OCI-LY3 (cell line): ENCODE data around the gene DRAM2.

Source experiments
- H2AFZ ChIP-seq: fragments of 200-600, 300-600 bp; shearing (Covaris generic); 2 replicates; pipeline ENCODE4 v1.6.0; 2014; ENCODE audit warnings: antibody characterized with exemption, low read depth, low read length
- H3K27ac ChIP-seq: fragments of 200-600, 300-600 bp; sonication (generic); 2 replicates; pipeline ENCODE4 v1.5.1; 2014; ENCODE audit warnings: mild to moderate bottlenecking, low read length, moderate library complexity, mixed read lengths
- H3K27me3 ChIP-seq: fragments of 200-600, 300-600 bp; sonication (generic); 2 replicates; pipeline ENCODE4 v1.6.1; 2014; ENCODE audit warnings: low read depth, low read length, mixed read lengths
- H3K36me3 ChIP-seq: fragments of 200-600, 300-600 bp; sonication (generic); replicated peaks from 2 replicates; pipeline ENCODE3; 2014; ENCODE audit warnings: low read depth, low read length, mixed read lengths
- H3K4me1 ChIP-seq: fragments of 300-600, 200-600 bp; sonication (generic); 2 replicates; pipeline ENCODE4 v1.6.1; 2014; ENCODE audit warnings: low read length, mixed read lengths
- H3K4me2 ChIP-seq: fragments of 200-600, 300-600 bp; sonication (generic); 2 replicates; pipeline ENCODE4 v1.6.1; 2014; ENCODE audit warnings: low read length, mixed read lengths
- H3K4me3 ChIP-seq: fragments of 300-600, 200-600 bp; sonication (generic); 2 replicates; pipeline ENCODE4 v1.5.1; 2014; ENCODE audit warnings: antibody characterized with exemption, mild to moderate bottlenecking, low read length, moderate library complexity
- H3K79me2 ChIP-seq: fragments of 300-600, 200-600 bp; shearing (Covaris generic); 2 replicates; pipeline ENCODE4 v1.6.1; 2014; ENCODE audit warnings: mild to moderate bottlenecking, low read length, mixed read lengths
- H3K9ac ChIP-seq: fragments of 300-600, 200-600 bp; shearing (Covaris generic); 2 replicates; pipeline ENCODE4 v1.6.0; 2014; ENCODE audit warnings: mild to moderate bottlenecking, low read length, moderate library complexity
- H3K9me3 ChIP-seq: fragments of 200-600, 300-600 bp; shearing (Covaris generic); 2 replicates; pipeline ENCODE4 v1.6.1; 2014; ENCODE audit warnings: low read length, mixed read lengths; ENCODE audit not compliant: insufficient read depth
- H4K20me1 ChIP-seq: fragments of 200-600, 300-600 bp; sonication (generic); 2 replicates; pipeline ENCODE4 v1.6.1; 2016; ENCODE audit warnings: low read length, mixed read lengths; ENCODE audit not compliant: insufficient read depth
- CTCF ChIP-seq: fragments of 200-600, 300-600 bp; sonication (generic); IDR thresholded peaks from 2 replicates; pipeline ENCODE4 v1.5.1; 2014; ENCODE audit warnings: antibody characterized with exemption, low read length, low read depth
- EZH2phosphoT487 ChIP-seq: fragments of 200-600 bp; shearing (Covaris generic); IDR thresholded peaks from 2 replicates; pipeline ENCODE4 v1.6.1; 2018; ENCODE audit warnings: antibody characterized with exemption, mixed run types, low read depth

The DRAM2 gene

GRCh38 chr1:111161843-111162487 lies 22.1 kb upstream of the DRAM2 start:
- H3K27ac ChIP-seq, result no peak overlapping the region
- no peaks in the 10 kb centered on the region for H3K4me1 ChIP-seq
- H3K27me3 ChIP-seq, result no peaks in the 10 kb centered on the region
- H4K20me1 ChIP-seq, result peaks cover 2% of the 10 kb centered on the region; the same call in 1 of the 2 replicates
- no peaks in the 10 kb centered on the region for H3K9me3 ChIP-seq
- no peak overlapping the region for H3K9ac ChIP-seq
- H2AFZ ChIP-seq, result no peak overlapping the region
- peaks cover 9% of the 10 kb centered on the region for H3K36me3 ChIP-seq
- H3K4me3 ChIP-seq, result no peak overlapping the region
- TF ChIP-seq CTCF (no peak), EZH2phosphoT487 (no peak)
- peaks cover 21% of the 10 kb centered on the region for H3K79me2 ChIP-seq
- no peak overlapping the region for H3K4me2 ChIP-seq

- Histone ChIP-seq H4K20me1 (peaks cover 18% of the 10 kb centered on the region), H3K79me2 (peaks cover 65% of the 10 kb centered on the region), H3K36me3 (peaks cover 27% of the 10 kb centered on the region), H3K9me3 (no peaks in the 10 kb centered on the region), H3K4me1 (no peaks in the 10 kb centered on the region), H3K4me3 (no peak overlapping the region), H2AFZ (no peak overlapping the region), H3K9ac (no peak overlapping the region), H3K4me2 (no peak overlapping the region), H3K27me3 (no peaks in the 10 kb centered on the region), H3K27ac (no peak overlapping the region)
- TF ChIP-seq EZH2phosphoT487, result no peak
- no peak for TF ChIP-seq CTCF
These were observed 17.5 kb upstream of the DRAM2 start for GRCh38 chr1:111157431-111157830.

- TF ChIP-seq EZH2phosphoT487 (no peak), CTCF (no peak)
- peaks cover 20% of the 10 kb centered on the region for H4K20me1 ChIP-seq
- no peaks in the 10 kb centered on the region for H3K9me3 ChIP-seq
- H3K27ac ChIP-seq, result no peak overlapping the region
- H3K79me2 ChIP-seq, result peaks cover 86% of the 10 kb centered on the region
- H3K4me1 ChIP-seq, result peaks cover 5% of the 10 kb centered on the region; the same call in 1 of the 2 replicates
- H3K4me3 ChIP-seq, result no peak overlapping the region
- peaks cover 35% of the 10 kb centered on the region for H3K36me3 ChIP-seq
- no peak overlapping the region for H3K4me2 ChIP-seq
- no peak overlapping the region for H3K9ac ChIP-seq
- H3K27me3 ChIP-seq, result no peaks in the 10 kb centered on the region
- no peak overlapping the region for H2AFZ ChIP-seq
These were observed 14.4 kb upstream of the DRAM2 start for GRCh38 chr1:111154021-111154999.

- Histone ChIP-seq H3K4me3 (no peak overlapping the region), H3K9ac (no peak overlapping the region), H4K20me1 (peaks cover 24% of the 10 kb centered on the region), H3K36me3 (peaks cover 38% of the 10 kb centered on the region), H3K27ac (no peak overlapping the region), H3K4me2 (no peak overlapping the region), H3K9me3 (no peaks in the 10 kb centered on the region), H3K27me3 (no peaks in the 10 kb centered on the region), H2AFZ (no peak overlapping the region), H3K4me1 (peaks cover 5% of the 10 kb centered on the region; the same call in 1 of the 2 replicates), H3K79me2 (peaks cover 88% of the 10 kb centered on the region)
- no peak for TF ChIP-seq CTCF
- no peak for TF ChIP-seq EZH2phosphoT487
These were observed 11.9 kb upstream of the DRAM2 start for GRCh38 chr1:111151838-111152237.
